ENCODE measurements around the gene AGFG1.
"Not testable (repeated sequence)": the region's sequence is repeated elsewhere in the genome, so short reads cannot be mapped to it uniquely, and the experiment has no call there.

DNA sequence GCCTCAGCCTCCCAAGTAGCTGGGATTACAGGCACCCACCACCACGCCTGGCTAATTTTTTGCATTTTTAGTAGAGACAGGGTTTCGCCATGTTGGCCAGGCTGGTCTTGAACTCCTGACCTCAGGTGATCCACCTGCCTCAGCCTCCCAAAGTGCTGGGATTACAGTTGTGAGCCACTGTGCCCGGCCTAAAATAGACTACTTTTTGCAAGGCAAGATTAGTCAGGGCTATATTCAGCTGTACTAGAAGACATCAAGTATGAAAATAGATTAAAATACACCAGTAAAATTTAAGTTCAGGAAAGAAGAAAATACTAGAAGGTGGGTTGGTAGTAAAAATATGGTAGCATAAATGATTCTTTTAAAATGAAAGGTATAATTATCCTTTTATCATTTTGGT lies 49.2 kb downstream of the AGFG1 start:
- TF ChIP-seq YY1 (IDR thresholded peaks at IDR 0.05; ENCODE audit: insufficient read depth, insufficient read length); ZNF274 (IDR thresholded peaks at IDR 0.05; ENCODE audit: low read depth, low read length): not testable (repeated sequence)
